ENCODE measurements around the gene PRDX1.

DNA sequence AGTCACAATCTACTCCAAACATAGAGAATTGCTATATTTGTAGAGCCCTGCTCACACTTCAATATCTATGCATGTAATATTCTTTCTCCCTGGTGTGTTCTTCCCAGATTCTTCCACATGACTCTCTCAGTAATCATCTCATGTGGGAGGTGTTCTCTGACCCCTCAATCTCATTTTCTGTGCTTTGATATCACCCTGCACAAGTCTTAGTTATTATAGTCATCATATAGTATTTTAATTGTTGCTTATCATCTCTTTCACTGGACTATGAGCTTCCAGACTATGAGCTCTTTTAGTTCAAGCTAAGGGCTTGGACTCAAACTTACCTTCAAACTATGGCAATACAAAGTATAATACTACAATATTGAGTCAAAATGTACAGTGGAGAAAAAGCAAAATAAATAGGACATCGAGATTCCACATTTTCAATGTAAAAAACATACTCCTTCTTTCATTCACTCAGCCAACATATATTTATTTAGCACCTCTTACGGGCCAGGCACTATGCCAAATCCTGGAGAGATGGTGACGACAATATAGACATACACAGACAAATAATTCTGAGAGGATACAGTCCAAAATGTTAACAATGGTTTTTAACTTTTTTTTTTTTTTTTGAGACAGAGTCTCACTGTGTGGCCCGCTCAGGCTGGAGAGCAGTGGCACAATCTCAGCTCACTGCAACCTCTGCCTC is 43.4 kb downstream of the PRDX1 start:
- TF ChIP-seq, protein P1, sequence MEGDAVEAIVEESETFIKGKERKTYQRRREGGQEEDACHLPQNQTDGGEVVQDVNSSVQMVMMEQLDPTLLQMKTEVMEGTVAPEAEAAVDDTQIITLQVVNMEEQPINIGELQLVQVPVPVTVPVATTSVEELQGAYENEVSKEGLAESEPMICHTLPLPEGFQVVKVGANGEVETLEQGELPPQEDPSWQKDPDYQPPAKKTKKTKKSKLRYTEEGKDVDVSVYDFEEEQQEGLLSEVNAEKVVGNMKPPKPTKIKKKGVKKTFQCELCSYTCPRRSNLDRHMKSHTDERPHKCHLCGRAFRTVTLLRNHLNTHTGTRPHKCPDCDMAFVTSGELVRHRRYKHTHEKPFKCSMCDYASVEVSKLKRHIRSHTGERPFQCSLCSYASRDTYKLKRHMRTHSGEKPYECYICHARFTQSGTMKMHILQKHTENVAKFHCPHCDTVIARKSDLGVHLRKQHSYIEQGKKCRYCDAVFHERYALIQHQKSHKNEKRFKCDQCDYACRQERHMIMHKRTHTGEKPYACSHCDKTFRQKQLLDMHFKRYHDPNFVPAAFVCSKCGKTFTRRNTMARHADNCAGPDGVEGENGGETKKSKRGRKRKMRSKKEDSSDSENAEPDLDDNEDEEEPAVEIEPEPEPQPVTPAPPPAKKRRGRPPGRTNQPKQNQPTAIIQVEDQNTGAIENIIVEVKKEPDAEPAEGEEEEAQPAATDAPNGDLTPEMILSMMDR (IDR thresholded peaks at IDR 0.05; ENCODE audit: low read depth, low read length) = no peak
- no peak for TF ChIP-seq EZH2phosphoT487 (IDR thresholded peaks at IDR 0.05; ENCODE audit: low read depth)
